ENCODE results near the gene RALGAPB.
"Not testable (repeated sequence)": the region's sequence is repeated elsewhere in the genome, so short reads cannot be mapped to it uniquely, and the experiment has no call there.

The RALGAPB gene

DNA sequence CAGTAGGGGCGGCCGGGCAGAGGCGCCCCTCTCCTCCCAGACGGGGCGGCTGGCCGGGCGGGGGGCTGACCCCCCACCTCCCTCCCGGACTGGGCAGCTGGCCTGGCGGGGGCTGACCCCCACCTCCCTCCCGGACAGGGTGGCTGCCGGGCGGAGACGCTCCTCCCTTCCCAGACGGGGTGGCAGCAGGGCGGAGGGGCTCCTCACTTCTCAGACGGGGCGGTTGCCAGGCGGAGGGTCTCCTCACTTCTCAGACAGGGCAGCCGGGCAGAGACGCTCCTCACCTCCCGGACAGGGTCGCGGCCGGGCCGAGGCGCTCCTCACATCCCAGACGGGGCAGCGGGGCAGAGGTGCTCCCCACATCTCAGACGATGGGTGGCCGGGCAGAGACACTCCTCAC, 11.1 kb upstream of the RALGAPB start:
- not testable (repeated sequence) for H4K20me1 ChIP-seq (ENCODE audit: low read depth, low read length); H3K4me2 ChIP-seq (ENCODE audit: low read depth, low read length, poor library complexity, severe bottlenecking); H3K27ac ChIP-seq (ENCODE audit: low read depth, low read length); H3F3A ChIP-seq (ENCODE audit: insufficient read depth); H2AFZ ChIP-seq (ENCODE audit: low read depth, low read length, severe bottlenecking); H3K36me3 ChIP-seq (ENCODE audit: low read length); H3K9ac ChIP-seq (ENCODE audit: low read length); H3K79me2 ChIP-seq (ENCODE audit: insufficient read depth, low read length); H3K9me3 ChIP-seq (ENCODE audit: insufficient read depth, low read length); H3K4me3 ChIP-seq (ENCODE audit: insufficient read depth, low read length, poor library complexity, severe bottlenecking); H3K9me2 ChIP-seq (replicated peaks; ENCODE audit: insufficient read depth, low read length); H3K27me3 ChIP-seq (ENCODE audit: low read length)

DNA sequence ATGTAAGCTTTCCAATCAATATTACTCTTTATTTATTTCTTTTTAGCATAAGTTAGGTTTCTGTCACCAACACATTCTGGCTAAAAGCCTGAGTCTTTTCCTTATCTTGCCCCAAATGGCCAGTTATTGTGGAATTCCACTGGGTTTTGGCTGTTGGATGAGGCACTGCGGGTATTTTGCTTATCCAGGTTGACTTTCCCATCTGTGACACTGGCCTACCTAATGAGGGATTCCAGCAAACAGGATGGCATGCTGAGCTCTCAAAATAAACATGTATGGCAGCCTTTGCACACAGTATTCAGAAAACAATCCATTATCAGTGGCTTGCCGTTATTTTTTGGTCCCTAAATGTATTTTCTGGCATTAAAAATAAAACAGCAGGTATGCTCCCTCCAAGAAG, 6.5 kb upstream of the RALGAPB start:
- H3K9ac ChIP-seq (ENCODE audit: low read length), result no peak overlapping the region
- no peaks in the 10 kb centered on the region for H3K36me3 ChIP-seq (ENCODE audit: low read length)
- H3K79me2 ChIP-seq (ENCODE audit: insufficient read depth, low read length), result no peaks in the 10 kb centered on the region
- no peak overlapping the region for H3K4me2 ChIP-seq (ENCODE audit: low read depth, low read length, poor library complexity, severe bottlenecking)
- no peaks in the 10 kb centered on the region for H3F3A ChIP-seq (ENCODE audit: insufficient read depth)
- no peaks in the 10 kb centered on the region for H3K27me3 ChIP-seq (ENCODE audit: low read length)
- no peak overlapping the region for H3K27ac ChIP-seq (ENCODE audit: low read depth, low read length)
- H4K20me1 ChIP-seq (ENCODE audit: low read depth, low read length), result no peaks in the 10 kb centered on the region
- H3K9me3 ChIP-seq (ENCODE audit: insufficient read depth, low read length), result no peaks in the 10 kb centered on the region
- H3K9me2 ChIP-seq (replicated peaks; ENCODE audit: insufficient read depth, low read length), result no peaks in the 10 kb centered on the region
- TF ChIP-seq, protein P1, sequence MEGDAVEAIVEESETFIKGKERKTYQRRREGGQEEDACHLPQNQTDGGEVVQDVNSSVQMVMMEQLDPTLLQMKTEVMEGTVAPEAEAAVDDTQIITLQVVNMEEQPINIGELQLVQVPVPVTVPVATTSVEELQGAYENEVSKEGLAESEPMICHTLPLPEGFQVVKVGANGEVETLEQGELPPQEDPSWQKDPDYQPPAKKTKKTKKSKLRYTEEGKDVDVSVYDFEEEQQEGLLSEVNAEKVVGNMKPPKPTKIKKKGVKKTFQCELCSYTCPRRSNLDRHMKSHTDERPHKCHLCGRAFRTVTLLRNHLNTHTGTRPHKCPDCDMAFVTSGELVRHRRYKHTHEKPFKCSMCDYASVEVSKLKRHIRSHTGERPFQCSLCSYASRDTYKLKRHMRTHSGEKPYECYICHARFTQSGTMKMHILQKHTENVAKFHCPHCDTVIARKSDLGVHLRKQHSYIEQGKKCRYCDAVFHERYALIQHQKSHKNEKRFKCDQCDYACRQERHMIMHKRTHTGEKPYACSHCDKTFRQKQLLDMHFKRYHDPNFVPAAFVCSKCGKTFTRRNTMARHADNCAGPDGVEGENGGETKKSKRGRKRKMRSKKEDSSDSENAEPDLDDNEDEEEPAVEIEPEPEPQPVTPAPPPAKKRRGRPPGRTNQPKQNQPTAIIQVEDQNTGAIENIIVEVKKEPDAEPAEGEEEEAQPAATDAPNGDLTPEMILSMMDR (IDR thresholded peaks at IDR 0.05; ENCODE audit: insufficient read depth, low read length, poor library complexity, severe bottlenecking), result no peak
- no peak for TF ChIP-seq EZH2phosphoT487 (conservative IDR thresholded peaks at IDR 0.05; ENCODE audit: low read length)
- H3K4me3 ChIP-seq (ENCODE audit: insufficient read depth, low read length, poor library complexity, severe bottlenecking), result no peak overlapping the region
- no peak overlapping the region for H2AFZ ChIP-seq (ENCODE audit: low read depth, low read length, severe bottlenecking)

DNA sequence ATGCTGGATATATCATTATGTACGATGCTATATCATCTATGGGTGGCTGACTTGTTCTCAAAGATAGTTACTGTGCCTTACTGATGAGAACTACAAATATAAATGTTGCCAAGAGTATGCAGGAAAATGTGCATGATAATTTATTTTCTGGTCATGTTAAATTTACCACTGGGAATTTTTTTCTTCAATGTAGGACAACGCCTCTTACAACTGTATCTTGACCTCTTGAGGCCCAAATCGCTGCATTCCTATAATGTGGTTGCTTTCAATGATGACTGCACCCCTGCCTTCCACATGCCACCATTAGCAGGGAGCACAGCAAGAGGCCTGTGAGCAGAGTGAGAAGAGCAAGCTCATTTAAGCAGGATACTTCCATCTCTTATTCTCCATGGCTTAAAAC, 5.7 kb upstream of the RALGAPB start:
- H3F3A ChIP-seq (ENCODE audit: insufficient read depth), result peaks cover 3% of the 10 kb centered on the region; the same call in 1 of the 2 replicates
- H3K27me3 ChIP-seq (ENCODE audit: low read length), result no peaks in the 10 kb centered on the region
- no peaks in the 10 kb centered on the region for H3K36me3 ChIP-seq (ENCODE audit: low read length)
- no peaks in the 10 kb centered on the region for H3K9me2 ChIP-seq (replicated peaks; ENCODE audit: insufficient read depth, low read length)
- no peaks in the 10 kb centered on the region for H4K20me1 ChIP-seq (ENCODE audit: low read depth, low read length)
- no peak overlapping the region for H3K4me3 ChIP-seq (ENCODE audit: insufficient read depth, low read length, poor library complexity, severe bottlenecking)
- TF ChIP-seq, protein P1 (IDR thresholded peaks at IDR 0.05; ENCODE audit: insufficient read depth, low read length, poor library complexity, severe bottlenecking), result no peak
- TF ChIP-seq EZH2phosphoT487 (conservative IDR thresholded peaks at IDR 0.05; ENCODE audit: low read length), result no peak
- no peaks in the 10 kb centered on the region for H3K9me3 ChIP-seq (ENCODE audit: insufficient read depth, low read length)
- H2AFZ ChIP-seq (ENCODE audit: low read depth, low read length, severe bottlenecking), result no peak overlapping the region
- H3K4me2 ChIP-seq (ENCODE audit: low read depth, low read length, poor library complexity, severe bottlenecking), result no peak overlapping the region
- H3K27ac ChIP-seq (ENCODE audit: low read depth, low read length), result no peak overlapping the region
- H3K79me2 ChIP-seq (ENCODE audit: insufficient read depth, low read length), result no peaks in the 10 kb centered on the region
- H3K9ac ChIP-seq (ENCODE audit: low read length), result no peak overlapping the region

DNA sequence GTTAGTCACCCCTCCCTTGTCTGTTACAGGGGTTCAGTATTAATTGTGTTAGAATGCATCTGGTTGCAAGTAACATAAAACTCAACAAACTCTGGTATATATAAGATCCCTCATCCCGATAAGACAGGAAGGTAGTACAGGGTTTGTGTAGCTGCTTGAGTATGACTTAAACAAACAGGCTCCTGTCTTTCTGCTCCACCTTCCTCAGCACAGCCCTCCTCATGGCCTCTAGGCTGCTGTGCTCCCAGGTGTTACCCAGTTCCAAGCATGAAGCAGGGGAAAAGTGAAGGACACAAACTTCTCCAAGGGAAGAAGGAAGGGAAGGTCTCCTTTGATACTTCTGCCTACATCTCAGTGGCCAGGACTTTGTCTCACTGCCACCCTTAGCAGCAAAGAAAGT, 1.4 kb upstream of the RALGAPB start:
- Histone ChIP-seq H4K20me1 (ENCODE audit: low read depth, low read length) (no peaks in the 10 kb centered on the region), H3K79me2 (ENCODE audit: insufficient read depth, low read length) (peaks cover 34% of the 10 kb centered on the region), H3K4me3 (ENCODE audit: insufficient read depth, low read length, poor library complexity, severe bottlenecking) (no peak overlapping the region), H3K9me2 (replicated peaks; ENCODE audit: insufficient read depth, low read length) (no peaks in the 10 kb centered on the region), H3F3A (ENCODE audit: insufficient read depth) (peaks cover 7% of the 10 kb centered on the region; the same call in 1 of the 2 replicates), H3K4me2 (ENCODE audit: low read depth, low read length, poor library complexity, severe bottlenecking) (no peak overlapping the region), H3K27me3 (ENCODE audit: low read length) (no peaks in the 10 kb centered on the region), H3K9ac (ENCODE audit: low read length) (no peak overlapping the region), H3K9me3 (ENCODE audit: insufficient read depth, low read length) (no peaks in the 10 kb centered on the region), H3K27ac (ENCODE audit: low read depth, low read length) (no peak overlapping the region), H3K36me3 (ENCODE audit: low read length) (no peaks in the 10 kb centered on the region), H2AFZ (ENCODE audit: low read depth, low read length, severe bottlenecking) (no peak overlapping the region)
- TF ChIP-seq, protein P1 (IDR thresholded peaks at IDR 0.05; ENCODE audit: insufficient read depth, low read length, poor library complexity, severe bottlenecking), result no peak
